Measurements from ENCODE around the gene PDCD2L.

Gene PDCD2L

DNA sequence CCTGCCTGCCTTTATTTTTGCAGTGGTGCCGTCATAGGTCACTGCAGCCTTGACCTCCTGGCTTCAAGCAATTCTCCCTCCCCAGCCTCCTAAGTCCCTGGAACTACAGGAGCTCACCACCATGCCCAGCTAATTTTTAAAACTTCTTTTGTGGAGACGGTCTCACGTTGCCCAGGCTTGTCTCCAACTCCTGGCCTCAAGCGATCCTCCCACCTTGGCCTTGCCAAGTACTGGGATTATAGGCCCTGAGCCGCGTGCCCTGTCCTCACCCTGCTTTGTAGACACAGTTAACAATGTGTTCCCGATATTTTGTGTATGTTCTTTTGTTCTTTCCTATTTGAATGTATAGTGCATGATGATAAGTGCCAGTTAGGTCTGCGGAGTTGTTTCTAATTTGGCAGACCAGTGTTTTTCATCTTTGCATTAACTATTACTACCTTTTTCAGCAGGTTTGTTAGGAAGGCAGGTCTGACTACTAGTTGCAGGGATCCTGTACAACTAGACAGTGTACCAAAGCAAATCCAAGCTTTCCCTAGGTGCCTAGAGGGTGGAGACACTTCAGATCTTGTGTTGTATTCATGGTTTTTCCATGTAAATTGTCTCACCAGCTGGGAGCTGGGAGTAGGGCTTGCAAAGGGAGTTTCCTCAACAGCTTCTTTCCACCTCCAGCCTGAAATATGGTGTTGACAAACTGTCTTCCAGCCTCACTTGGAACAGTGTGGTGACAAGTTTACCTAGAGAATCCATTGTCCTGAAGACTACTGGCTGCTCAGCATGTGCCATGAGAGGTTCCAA is 67.9 kb downstream of the PDCD2L start:
- no peak for DNase-seq (ENCODE audit: low spot score)

DNA sequence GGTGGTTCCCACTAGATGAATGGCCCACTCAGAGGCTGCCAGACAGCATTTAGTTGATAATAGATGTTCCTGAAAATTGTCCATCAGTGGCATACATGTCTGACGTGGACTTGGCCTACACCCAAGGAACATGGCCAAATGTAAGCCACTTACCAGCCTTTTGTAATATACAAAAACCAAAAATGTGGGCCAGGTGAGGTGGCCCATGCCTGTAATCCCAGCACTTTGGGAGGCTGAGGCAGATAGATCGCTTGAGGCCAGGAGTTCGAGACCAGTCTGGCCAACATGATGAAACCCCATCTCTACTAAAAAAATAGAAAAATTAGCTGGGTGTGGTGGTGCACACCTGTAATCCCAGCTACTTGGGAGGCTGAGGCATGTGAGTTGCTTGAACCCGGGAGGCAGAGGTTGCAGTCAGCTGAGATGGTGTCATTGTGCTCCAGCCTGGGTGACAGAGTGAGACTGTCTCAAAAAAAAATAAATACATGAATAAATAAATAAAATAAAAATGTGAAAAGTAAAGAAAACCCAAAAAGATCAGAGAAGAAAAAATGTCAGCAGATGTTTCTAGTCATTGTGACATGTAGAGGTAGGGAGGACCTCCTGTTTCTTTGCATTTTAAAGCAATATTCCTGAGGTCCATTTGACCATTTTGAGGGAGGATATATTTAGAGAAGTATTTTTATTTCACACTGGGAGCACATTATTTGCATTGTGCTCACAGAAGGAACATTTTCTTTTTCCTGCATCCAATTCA is 70.2 kb downstream of the PDCD2L start:
- no peak for DNase-seq (ENCODE audit: low spot score)

DNA sequence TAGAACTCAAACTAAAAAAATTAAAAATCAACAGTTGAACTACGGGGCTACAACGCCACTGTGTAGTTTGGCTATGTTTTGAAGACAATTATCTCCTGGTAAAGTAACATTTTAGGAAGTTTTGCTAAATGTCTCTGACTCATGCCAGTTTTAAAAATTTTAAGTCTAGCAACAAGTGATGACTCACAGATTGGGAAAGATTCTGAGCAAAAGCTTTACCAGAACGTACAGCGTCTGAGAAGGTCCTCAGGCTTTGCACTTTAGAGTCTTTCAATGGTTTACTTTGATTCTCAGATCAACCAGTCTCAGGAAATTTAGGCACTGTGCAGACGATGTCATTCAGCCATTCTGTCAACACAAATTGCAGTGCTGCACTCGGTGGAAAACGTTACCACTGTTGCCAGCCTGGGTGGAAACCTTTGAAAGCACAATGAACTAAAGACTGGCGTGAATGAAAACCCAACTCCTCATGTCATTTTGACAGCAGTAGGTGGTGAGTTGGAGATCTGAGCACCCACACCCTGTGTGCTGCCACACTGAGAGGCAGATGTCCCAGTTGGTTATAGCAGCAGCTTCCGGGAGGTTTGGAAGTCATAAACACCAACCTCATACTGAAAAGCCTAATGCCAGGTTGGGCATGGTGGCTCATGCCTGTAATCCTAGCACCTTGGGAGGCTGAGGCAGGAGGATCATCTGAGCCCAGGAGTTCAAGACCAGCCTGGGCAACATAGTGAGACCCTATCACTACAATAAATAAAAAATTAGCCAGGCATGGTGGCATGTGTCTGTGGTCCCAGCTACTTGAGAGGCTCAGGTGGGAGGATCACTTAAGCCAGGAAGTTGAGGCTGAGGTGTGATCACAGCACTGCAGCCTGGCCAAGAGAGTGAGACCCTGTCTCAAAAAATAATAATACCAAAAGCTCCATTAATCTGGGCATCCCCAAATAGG is 71.1 kb downstream of the PDCD2L start:
- peak; percentile 30 for DNase-seq (ENCODE audit: low spot score)

Data from putamen (tissue), 1 donor.